NT2/D1 (cell line): ENCODE data around the gene NHLH2.

Source experiments
- SUZ12 ChIP-seq: IDR thresholded peaks from 2 replicates; pipeline ENCODE4 v1.6.1; 2011; ENCODE audit not compliant: insufficient read length, insufficient read depth; ENCODE audit errors: extremely low read depth
- YY1 ChIP-seq: IDR thresholded peaks from 2 replicates; pipeline ENCODE4 v1.6.1; 2011; ENCODE audit not compliant: insufficient read length, insufficient read depth
- ZNF274 ChIP-seq: IDR thresholded peaks from 2 replicates; pipeline ENCODE4 v1.6.1; 2011; ENCODE audit warnings: mild to moderate bottlenecking, low read depth, low read length

DNA sequence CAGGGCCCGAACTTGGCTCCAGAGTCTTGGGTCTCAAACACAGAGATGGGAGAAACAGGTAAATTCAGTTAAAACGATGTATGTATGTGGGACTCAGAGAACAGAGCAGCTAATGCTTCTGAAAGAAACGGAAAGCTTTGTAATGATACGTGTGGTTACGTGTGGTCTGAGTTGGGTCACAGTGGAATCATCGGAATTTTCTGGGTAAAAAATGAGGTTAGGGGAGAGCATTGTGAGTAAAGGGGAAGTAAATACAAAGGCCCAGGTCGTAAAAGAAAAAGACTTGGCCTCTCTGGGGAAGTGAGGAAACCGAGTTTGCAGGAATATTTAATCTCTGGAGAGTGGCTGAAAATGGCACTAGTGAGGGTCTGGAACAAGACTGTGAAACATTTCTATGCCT is 8.3 kb downstream of the NHLH2 start:
- no peak for TF ChIP-seq YY1
- TF ChIP-seq ZNF274 = no peak
- no peak for TF ChIP-seq SUZ12
